K562 (cell line): ENCODE results near the gene SLIT1.

Source experiments
- BCOR ChIP-seq: fragments of 450-650 bp; IDR thresholded peaks from 2 replicates; pipeline ENCODE4 v1.6.1; 2016
- BRCA1 ChIP-seq, 2 experiments: fragments of 450-650 bp in 1 of 2; sonication (generic) in 1 of 2; formaldehyde crosslinking in 1 of 2; IDR thresholded peaks; 2 replicates each; pipeline versions ENCODE4 v1.5.0 to v1.6.1; 2017 to 2020; ENCODE audit warnings: mild to moderate bottlenecking in 1 of 2, missing genetic modification reagents in 1 of 2
- CBX2 ChIP-seq: fragments of 200-600 bp; sonication (generic); IDR thresholded peaks from one replicate; pipeline ENCODE4 v1.6.1; 2012; ENCODE audit warnings: mild to moderate bottlenecking, low read length, inconsistent platforms; ENCODE audit not compliant: insufficient read depth, poor library complexity, severe bottlenecking
- EGR1 ChIP-seq: fragments of 450-650 bp; conservative IDR thresholded peaks from 2 replicates; pipeline ENCODE4 v1.6.1; 2017; ENCODE audit warnings: mild to moderate bottlenecking
- GATA2 ChIP-seq: sonication (generic); formaldehyde crosslinking; IDR thresholded peaks from 2 replicates; pipeline ENCODE4 v1.4.0; 2020; ENCODE audit warnings: mild to moderate bottlenecking, missing genetic modification reagents
- MAFK ChIP-seq: IDR thresholded peaks from 2 replicates; pipeline ENCODE4 v1.6.1; 2011; ENCODE audit warnings: low read length, improper control_type of control experiment
- TF ChIP-seq, protein P1 (sequence below), 3 experiments: IDR thresholded peaks in 2 of 3; conservative IDR thresholded peaks in 1 of 3; 2 replicates each; pipeline ENCODE4 v1.5.1; 2011 to 2012; ENCODE audit warnings: low read length in 3 of 3, mild to moderate bottlenecking in 3 of 3, control low read depth in 2 of 3, improper control_type of control experiment in 1 of 3, inconsistent platforms in 1 of 3, low read depth in 1 of 3, mixed read lengths in 1 of 3, moderate library complexity in 1 of 3; ENCODE audit not compliant: insufficient read depth in 2 of 3
- TF ChIP-seq, protein P2 (sequence below), 3 experiments: fragments of 200-800 bp in 1 of 3; sonication (Bioruptor generic) in 1 of 3; sonication (generic) in 1 of 3; formaldehyde crosslinking in 1 of 3; IDR thresholded peaks; 2 replicates each; pipeline versions ENCODE4 v1.6.1 to v1.8.0; 2016 to 2022; ENCODE audit warnings: mild to moderate bottlenecking in 2 of 3, missing compliant biosample characterization in 2 of 3, missing genetic modification characterization in 2 of 3, missing genetic modification reagents in 1 of 3

- TF ChIP-seq, protein P1, sequence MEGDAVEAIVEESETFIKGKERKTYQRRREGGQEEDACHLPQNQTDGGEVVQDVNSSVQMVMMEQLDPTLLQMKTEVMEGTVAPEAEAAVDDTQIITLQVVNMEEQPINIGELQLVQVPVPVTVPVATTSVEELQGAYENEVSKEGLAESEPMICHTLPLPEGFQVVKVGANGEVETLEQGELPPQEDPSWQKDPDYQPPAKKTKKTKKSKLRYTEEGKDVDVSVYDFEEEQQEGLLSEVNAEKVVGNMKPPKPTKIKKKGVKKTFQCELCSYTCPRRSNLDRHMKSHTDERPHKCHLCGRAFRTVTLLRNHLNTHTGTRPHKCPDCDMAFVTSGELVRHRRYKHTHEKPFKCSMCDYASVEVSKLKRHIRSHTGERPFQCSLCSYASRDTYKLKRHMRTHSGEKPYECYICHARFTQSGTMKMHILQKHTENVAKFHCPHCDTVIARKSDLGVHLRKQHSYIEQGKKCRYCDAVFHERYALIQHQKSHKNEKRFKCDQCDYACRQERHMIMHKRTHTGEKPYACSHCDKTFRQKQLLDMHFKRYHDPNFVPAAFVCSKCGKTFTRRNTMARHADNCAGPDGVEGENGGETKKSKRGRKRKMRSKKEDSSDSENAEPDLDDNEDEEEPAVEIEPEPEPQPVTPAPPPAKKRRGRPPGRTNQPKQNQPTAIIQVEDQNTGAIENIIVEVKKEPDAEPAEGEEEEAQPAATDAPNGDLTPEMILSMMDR (IDR thresholded peaks at IDR 0.05 in 2 of 3, conservative IDR thresholded peaks at IDR 0.05 in 1 of 3; ENCODE audit: insufficient read depth in 2 of 3, low read depth in 1 of 3, low read length in 3 of 3): no peak
- TF ChIP-seq EGR1 (no peak), MAFK (no peak), CBX2 (no peak), BCOR (no peak), GATA2 (CRISPR knock-in tag) (no peak), BRCA1 (IDR thresholded peaks at IDR 0.05) (no peak), BRCA1 (CRISPR knock-in tag; IDR thresholded peaks at IDR 0.05) (no peak)
- TF ChIP-seq, protein P2, sequence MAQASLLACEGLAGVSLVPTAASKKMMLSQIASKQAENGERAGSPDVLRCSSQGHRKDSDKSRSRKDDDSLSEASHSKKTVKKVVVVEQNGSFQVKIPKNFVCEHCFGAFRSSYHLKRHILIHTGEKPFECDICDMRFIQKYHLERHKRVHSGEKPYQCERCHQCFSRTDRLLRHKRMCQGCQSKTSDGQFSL (CRISPR knock-in tag; IDR thresholded peaks at IDR 0.05): no peak
- TF ChIP-seq, protein P2 (tag; IDR thresholded peaks at IDR 0.05): no peak
These were observed 134.7 kb downstream of the SLIT1 start for GRCh38 chr10:97050956-97051496.
